ENCODE measurements around the gene CRIP2.

CRIP2 gene

GRCh38 chr14:105444859-105445258, 29.8 kb upstream of the CRIP2 start:
- no peak for DNase-seq (ENCODE audit: low read depth)

DNA sequence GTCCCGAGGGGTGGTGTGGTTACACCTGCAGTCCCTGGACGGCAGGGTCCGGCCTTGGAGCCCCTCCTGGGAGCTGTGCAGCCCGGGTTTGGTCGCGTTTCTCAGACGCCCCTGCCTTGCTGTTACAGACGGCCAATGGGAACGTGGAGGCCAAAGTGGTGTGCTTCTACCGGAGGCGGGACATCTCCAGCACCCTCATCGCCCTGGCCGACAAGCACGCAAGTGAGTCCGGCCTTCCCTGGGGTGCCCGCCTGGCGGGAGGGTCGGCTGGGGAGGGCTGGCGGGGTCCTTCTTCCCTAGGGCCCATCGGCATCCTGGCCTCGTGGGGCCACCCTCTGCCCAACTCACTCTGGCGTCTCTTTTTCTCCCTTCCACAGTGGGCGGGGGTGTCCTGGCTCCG, 29.3 kb upstream of the CRIP2 start:
- DNase-seq (ENCODE audit: low read depth), result no peak

- DNase-seq (ENCODE audit: low read depth), result no peak
Measured at GRCh38 chr14:105445901-105446845, 28.4 kb upstream of the CRIP2 start.

DNA sequence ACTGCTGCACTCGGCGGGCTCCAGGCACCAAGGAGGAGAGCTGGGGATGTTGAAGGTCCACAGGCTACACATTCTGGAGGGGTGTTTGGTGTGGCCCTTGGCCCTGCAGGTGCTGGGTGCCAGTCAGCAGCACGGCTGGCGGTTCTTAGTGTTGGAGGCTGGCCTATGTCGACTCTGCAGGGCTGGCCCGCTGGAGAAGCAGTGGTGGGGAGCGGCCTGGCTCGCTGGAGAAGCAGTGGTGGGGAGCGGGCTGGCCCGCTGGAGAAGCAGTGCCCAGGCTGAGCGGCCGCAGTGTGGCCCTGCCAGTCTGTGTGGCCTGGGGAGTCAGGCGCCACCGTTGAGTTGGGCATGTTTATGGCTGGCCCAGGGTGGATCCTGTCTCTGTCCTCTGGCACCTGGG, 27.6 kb upstream of the CRIP2 start:
- no peak for DNase-seq (ENCODE audit: low read depth)

- DNase-seq (ENCODE audit: low read depth), result no peak
Measured at GRCh38 chr14:105447651-105448640, 26.7 kb upstream of the CRIP2 start.

DNA sequence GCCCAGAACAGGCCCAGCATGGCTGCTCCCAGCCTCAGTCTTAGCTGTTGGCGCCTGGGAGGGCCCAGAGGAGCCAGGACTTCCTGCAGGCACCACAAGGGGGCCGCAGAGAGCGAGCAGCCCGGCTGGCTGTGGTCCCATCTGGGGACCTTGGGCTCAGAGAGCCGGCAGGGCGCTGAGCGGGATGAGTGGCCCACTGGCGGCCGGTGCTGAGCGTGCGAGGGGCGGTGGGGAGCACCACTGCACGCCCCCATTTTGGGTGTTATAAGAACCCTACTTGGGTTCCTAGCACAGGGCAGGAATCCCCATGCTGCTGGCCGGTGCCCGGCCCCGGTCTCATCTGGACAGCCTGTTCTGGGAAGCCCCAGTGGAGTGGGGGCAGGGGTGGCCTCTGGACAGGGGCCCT, 25.9 kb upstream of the CRIP2 start:
- no peak for DNase-seq (ENCODE audit: low read depth)

GRCh38 chr14:105449276-105450122, 25.1 kb upstream of the CRIP2 start:
- DNase-seq (ENCODE audit: low read depth), result no peak

GRCh38 chr14:105450123-105450505, 24.5 kb upstream of the CRIP2 start:
- no peak for DNase-seq (ENCODE audit: low read depth)

DNA sequence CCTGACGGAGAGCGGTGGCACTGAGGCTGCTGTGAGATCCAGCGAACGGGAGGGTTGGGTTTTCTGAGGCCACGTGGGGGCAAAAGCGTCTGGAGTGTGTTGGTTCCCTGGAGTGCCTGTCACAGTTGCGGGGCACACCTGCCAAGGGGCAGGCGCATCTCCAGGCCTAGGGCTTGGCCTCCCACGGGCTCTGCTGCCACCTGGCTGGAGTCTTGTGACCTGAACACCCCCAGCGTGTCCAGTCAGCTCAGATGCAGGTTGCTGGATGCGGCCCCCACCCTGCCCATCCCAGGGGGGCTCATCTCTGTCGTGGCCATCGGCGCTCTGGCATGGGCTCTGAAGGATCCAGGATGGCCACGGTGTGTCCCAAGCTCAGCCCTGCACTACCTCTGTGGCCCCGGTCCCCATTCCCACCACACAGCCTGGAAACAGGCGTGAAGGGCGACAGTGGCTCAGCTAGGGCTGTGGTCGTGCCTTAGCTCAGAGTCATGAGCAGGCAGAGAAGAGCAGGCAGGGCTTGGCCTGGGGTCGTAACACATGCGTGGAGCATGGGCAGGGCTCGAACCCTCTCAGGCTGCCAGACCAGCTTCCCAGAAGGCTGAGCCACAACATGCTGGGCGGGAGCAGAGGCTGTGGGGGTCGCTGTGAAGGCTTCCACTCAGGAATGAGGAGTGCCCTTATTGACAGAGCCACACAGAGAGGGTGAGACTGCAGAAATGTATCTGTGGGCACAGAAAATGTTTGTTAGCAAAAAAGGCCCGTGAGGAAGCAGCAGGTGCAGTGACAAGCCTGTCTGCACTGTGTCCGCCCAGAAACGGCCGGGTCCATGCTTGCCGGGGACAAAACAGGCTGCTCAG, 23.5 kb upstream of the CRIP2 start:
- DNase-seq (ENCODE audit: low read depth), result no peak

DNA sequence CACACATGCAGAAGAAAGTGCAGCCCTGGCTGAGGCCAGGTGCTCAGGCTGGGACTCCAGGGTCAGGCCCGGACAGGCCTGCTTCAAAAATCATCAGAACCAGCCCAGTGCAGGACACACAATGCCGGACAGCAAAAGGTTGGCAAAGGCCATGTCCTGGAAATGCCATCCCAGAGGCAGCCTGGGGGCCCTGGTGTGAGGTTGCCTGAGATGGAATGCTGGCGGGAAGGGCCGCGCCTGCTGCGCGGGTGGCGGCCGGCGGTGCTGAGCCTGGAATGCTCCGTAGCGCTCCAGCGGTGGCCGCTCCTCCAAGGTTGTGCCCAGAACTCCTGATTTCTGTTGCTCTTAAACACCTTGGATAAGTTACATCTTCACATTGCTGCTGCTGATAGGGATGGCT, 21.7 kb upstream of the CRIP2 start:
- DNase-seq (ENCODE audit: low read depth), result no peak

DNA sequence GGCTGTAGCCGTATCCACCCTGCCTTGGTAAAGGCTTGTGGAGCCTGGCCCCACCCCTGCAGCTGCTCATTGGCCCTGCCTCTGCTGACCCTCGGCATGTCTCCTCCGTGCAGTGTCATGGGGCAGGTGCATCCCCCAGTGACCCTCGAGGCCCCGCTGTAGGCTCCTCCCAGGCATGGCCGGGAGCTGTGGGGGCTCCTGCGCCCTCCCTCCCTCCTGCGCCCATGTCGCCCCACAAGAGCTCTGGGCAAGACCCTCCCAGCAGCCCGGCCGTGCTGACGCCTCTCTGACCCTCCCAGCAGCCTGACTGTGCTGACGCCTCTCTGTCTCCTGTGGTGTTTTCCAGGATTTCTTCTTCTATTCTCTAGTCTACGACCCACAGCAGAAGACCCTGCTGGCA, 20.8 kb upstream of the CRIP2 start:
- DNase-seq (ENCODE audit: low read depth), result no peak

GRCh38 chr14:105455086-105455640, 19.5 kb upstream of the CRIP2 start:
- no peak for DNase-seq (ENCODE audit: low read depth)

DNA sequence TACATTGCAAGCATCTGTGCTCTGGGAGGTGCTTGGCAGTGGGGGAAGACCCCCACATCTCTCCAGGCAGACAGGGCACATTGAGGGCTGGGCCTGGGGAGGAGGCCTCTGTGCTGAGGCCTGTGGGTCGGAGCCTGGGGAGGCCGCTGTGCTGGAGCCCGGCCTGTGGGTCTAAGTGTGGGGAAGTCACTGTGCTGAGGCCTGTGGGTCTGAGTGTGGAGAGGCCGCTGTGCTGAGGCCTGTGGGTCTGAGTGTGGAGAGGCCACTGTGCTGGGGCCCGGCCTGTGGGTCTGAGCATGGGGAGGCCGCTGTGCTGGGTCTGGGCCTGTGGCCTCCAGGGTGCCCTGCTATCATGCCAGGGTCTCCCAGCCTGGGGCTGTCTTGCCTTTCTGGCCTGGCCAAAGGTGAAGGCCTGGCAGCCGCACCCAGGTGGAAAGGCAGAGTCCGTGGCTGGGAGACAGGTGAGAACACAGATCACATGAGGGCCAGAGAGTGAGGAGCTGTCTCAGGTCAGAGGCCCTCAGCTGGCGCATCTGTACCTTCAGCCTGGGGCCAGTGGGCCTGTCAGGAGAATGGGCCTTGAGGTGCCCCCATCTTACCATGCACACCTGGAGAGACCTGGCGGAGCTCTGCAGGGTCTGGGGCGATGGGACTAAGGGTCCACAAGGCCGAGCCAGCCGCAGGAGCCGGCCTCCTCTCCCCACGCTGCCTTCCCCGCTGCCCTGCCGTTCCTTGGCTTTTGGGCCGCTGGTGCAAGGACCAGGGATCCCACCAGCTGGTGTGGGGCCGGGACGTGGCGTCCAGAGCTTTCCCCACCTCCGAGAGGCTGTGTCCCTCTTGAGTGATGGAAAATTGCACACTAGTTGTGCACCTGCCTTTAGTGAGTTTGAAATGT, 18.6 kb upstream of the CRIP2 start:
- no peak for DNase-seq (ENCODE audit: low read depth)

GRCh38 chr14:105456736-105457617, 17.6 kb upstream of the CRIP2 start:
- DNase-seq (ENCODE audit: low read depth), result no peak

GRCh38 chr14:105458010-105458409, 16.6 kb upstream of the CRIP2 start:
- no peak for DNase-seq (ENCODE audit: low read depth)

DNA sequence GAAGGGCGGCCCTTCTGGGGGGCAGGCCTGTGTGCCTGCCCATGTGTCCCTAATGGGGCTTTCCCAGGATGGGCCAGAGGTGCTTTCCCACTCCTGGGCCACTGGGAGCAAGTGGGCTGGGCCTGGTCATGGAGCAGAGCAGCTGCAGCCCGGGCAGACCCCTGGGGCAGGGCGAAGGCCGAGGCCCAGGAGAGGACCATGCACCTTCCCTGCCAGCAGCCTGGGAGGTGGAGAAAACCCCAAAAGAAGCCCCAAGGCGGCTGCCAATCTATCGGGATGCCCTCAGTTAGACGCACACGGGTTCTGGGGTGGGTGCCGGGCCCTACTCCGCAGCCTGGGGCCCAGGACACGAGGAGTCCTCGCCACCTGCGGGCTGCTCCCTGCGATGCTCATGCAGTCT, 16.1 kb upstream of the CRIP2 start:
- DNase-seq (ENCODE audit: low read depth), result no peak

DNA sequence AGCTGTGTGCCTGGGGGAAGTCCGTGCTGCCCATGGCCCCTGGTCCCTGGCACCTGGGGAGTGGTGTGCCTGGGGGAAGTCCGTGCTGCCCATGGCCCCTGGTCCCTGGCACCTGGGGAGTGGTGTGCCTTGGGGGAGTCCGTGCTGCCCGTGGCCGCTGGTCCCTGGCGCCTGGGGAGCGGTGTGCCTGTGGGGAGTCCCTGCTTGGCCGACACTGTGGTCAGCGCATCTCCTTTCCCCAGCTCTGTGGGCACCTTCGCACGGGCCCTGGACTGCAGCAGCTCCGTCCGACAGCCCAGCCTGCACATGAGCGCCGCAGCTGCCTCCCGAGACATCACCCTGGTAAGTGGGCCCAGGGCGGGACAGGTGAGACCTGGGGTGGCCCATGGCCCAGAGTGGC, 14.5 kb upstream of the CRIP2 start:
- DNase-seq (ENCODE audit: low read depth), result no peak

DNA sequence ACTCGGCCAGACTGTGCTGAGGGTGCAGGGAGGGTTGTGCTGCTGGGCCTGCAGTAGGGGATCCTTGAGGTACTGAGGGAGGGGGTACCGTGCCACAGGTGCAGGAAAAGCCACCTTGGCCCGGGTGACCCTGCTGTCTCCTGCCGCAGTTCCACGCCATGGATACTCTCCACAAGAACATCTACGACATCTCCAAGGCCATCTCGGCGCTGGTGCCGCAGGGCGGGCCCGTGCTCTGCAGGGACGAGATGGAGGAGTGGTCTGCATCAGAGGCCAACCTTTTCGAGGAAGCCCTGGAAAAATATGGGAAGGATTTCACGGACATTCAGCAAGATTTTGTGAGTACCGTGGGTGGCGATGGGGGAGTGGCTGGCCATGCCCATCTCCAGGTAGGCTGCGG, 14.0 kb upstream of the CRIP2 start:
- no peak for DNase-seq (ENCODE audit: low read depth)

GRCh38 chr14:105461903-105462302, 12.7 kb upstream of the CRIP2 start:
- DNase-seq (ENCODE audit: low read depth), result no peak
